HepG2 (cell line): ENCODE data around the gene ATG16L2.

Experiments
- CHD2 ChIP-seq: IDR thresholded peaks from 2 replicates; pipeline ENCODE4 v1.6.1; 2011; ENCODE audit warnings: low read depth, low read length, improper control_type of control experiment
- HOXA7 ChIP-seq: sonication (generic); formaldehyde crosslinking; IDR thresholded peaks from 2 replicates; pipeline ENCODE4 v1.8.1; 2022; ENCODE audit warnings: mild to moderate bottlenecking, missing genetic modification reagents, moderate library complexity
- NONO ChIP-seq, 2 experiments: fragments of 450-650 bp in 1 of 2; sonication (generic) in 1 of 2; formaldehyde crosslinking in 1 of 2; IDR thresholded peaks in 1 of 2; conservative IDR thresholded peaks in 1 of 2; 2 replicates each; pipeline versions ENCODE4 v1.6.1 to v1.8.0; 2017 to 2022; ENCODE audit warnings: mild to moderate bottlenecking in 1 of 2, missing genetic modification reagents in 1 of 2, moderate library complexity in 1 of 2
- POLR2A ChIP-seq, 2 experiments: IDR thresholded peaks; 2 replicates each; pipeline ENCODE4 v1.6.1; 2011; ENCODE audit warnings: low read depth in 2 of 2, low read length in 2 of 2, mild to moderate bottlenecking in 1 of 2, moderate library complexity in 1 of 2; ENCODE audit not compliant: insufficient read depth in 1 of 2
- PRMT3 ChIP-seq: sonication (generic); formaldehyde crosslinking; IDR thresholded peaks from 2 replicates; pipeline ENCODE4 v1.8.1; 2022; ENCODE audit warnings: low read depth, mild to moderate bottlenecking, moderate library complexity, missing genetic modification reagents, borderline replicate concordance
- TAF1 ChIP-seq: sonication (generic); formaldehyde crosslinking; IDR thresholded peaks from 2 replicates; pipeline ENCODE4 v1.4.0; 2020; ENCODE audit warnings: missing genetic modification reagents
- TF ChIP-seq, protein P1 (sequence below): sonication (generic); formaldehyde crosslinking; IDR thresholded peaks from 2 replicates; pipeline ENCODE4 v1.8.0; 2022; ENCODE audit warnings: mild to moderate bottlenecking, missing genetic modification reagents, borderline replicate concordance
- TF ChIP-seq, protein P2 (sequence below): sonication (generic); formaldehyde crosslinking; IDR thresholded peaks from 2 replicates; pipeline ENCODE4 v1.8.1; 2023; ENCODE audit warnings: missing genetic modification reagents, mild to moderate bottlenecking, borderline replicate concordance

GRCh38 chr11:72820439-72821139 lies 6.4 kb downstream of the ATG16L2 start:
- TF ChIP-seq TAF1 (CRISPR knock-in tag) (no peak), POLR2A (IDR thresholded peaks at IDR 0.05; ENCODE audit: insufficient read depth in 1 of 2, low read depth in 2 of 2, low read length in 2 of 2) (no peak), NONO (IDR thresholded peaks at IDR 0.05) (no peak), NONO (CRISPR knock-in tag; conservative IDR thresholded peaks at IDR 0.05) (no peak), CHD2 (no peak), PRMT3 (CRISPR knock-in tag) (no peak), HOXA7 (no peak)
- TF ChIP-seq, protein P1, sequence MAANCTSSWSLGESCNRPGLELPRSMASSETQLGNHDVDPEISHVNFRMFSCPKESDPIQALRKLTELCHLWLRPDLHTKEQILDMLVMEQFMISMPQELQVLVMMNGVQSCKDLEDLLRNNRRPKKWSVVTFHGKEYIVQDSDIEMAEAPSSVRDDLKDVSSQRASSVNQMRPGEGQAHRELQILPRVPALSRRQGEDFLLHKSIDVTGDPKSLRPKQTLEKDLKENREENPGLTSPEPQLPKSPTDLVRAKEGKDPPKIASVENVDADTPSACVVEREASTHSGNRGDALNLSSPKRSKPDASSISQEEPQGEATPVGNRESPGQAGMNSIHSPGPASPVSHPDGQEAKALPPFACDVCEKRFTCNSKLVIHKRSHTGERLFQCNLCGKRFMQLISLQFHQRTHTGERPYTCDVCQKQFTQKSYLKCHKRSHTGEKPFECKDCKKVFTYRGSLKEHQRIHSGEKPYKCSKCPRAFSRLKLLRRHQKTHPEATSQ (CRISPR knock-in tag) = no peak
- TF ChIP-seq, protein P2, sequence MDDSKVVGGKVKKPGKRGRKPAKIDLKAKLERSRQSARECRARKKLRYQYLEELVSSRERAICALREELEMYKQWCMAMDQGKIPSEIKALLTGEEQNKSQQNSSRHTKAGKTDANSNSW (CRISPR knock-in tag) = no peak
